GM12873 (cell line): ENCODE results near the gene ADD1.

Experiments
- TF ChIP-seq, protein P1 (sequence below): IDR thresholded peaks from 2 replicates; pipeline ENCODE4 v1.5.1; 2012; ENCODE audit warnings: low read depth, mild to moderate bottlenecking, moderate library complexity, low read length, control low read depth; ENCODE audit not compliant: insufficient read depth; ENCODE audit errors: missing control alignments

The ADD1 gene

DNA sequence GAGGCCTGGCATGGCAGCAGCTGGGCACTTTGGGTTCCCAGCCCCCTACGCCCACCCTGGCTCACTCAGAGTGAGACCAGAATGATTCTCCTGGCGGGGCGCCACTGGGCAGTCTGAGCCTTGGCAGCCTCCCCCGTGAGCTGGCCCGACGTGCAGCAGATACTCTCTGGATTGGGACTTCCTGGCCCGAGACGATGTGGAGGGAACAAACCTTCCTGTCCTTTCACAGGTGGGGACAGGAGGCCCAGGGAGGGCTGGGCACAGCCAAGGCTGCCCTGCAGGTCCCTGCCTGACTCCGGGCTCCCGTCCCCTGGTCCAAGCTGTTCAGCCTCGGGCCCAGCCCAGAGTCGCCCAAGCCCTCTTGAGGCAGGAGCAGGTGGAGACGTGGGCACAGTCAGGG, 17.9 kb upstream of the ADD1 start:
- TF ChIP-seq, protein P1, sequence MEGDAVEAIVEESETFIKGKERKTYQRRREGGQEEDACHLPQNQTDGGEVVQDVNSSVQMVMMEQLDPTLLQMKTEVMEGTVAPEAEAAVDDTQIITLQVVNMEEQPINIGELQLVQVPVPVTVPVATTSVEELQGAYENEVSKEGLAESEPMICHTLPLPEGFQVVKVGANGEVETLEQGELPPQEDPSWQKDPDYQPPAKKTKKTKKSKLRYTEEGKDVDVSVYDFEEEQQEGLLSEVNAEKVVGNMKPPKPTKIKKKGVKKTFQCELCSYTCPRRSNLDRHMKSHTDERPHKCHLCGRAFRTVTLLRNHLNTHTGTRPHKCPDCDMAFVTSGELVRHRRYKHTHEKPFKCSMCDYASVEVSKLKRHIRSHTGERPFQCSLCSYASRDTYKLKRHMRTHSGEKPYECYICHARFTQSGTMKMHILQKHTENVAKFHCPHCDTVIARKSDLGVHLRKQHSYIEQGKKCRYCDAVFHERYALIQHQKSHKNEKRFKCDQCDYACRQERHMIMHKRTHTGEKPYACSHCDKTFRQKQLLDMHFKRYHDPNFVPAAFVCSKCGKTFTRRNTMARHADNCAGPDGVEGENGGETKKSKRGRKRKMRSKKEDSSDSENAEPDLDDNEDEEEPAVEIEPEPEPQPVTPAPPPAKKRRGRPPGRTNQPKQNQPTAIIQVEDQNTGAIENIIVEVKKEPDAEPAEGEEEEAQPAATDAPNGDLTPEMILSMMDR = no peak

DNA sequence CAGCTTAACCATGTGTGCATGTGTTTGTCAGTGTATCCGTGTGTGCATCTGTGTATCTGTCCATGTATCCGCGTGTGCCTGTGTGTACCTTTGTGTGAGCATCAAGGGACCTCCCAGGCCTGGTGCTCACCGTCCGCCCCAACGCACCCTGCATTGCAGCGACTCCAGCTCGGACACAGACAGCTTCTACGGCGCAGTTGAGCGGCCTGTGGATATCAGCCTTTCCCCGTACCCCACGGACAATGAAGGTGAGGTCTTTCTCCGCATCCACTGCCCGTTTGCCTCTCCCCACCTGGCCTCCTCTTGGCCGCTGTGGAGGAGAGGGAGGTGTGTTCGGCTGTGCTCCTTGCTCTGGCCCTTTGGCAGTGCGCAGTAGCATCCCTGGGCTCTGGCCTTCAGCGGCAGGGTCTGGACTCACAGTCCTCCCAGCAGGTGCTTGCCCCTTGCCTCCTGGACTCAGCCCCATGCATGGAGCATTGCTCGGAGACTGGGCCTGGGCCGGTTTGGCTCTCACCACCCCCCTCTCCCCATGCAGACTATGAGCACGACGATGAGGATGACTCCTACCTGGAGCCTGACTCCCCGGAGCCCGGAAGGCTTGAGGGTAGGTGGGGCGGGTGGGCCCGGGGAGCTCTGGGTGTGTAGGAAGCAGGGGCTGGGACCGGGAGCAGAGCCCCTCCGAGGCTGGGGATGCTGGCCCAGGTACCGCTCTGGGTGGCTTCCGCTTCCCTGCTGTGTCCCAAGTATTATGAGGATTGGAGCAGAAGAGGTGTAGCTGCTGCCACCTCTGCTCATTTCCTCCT, 16.4 kb upstream of the ADD1 start:
- TF ChIP-seq, protein P1 = no peak

DNA sequence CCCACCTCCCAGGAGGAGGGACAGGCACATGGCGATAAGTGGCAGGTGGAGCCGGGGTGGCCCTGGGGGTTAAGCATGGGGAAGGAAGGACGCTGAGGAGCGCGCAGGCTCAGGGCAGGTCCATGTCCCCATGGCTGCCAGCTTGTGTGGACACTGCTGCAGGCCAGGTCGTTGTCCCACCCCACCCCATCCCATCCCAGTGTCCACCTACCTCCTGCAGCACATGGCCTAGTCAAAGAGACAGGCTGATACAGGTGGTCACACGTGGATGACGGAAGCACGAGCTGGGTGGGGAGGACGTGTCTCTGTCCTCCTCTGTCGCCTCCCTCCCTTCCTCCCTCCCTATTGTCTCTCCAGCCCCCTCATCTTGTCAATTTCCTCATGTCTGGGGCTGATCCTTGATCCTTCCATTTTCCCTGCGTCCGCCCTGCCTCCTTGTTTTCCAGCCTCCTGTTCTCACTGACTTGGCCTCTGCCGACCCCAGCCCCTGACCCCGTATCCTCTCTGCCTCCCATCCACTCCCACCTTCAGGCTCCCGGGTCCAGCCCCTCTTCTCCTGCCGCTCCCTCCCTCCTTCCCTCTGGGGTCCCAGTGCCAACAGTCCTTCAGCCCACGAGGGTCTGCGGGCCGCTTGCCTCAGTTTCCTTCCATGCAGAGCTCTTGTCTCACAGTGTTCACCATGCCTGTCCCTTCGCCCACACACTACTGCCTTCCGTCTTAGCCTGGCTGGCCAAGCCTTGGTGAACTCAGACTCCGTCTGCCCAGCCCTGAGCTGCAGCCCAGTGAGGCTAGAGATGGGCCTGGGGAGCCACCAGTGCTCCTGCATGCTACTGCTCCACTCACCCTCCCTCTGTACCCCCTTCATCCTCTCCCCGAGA, 15.5 kb upstream of the ADD1 start:
- TF ChIP-seq, protein P1 = no peak

DNA sequence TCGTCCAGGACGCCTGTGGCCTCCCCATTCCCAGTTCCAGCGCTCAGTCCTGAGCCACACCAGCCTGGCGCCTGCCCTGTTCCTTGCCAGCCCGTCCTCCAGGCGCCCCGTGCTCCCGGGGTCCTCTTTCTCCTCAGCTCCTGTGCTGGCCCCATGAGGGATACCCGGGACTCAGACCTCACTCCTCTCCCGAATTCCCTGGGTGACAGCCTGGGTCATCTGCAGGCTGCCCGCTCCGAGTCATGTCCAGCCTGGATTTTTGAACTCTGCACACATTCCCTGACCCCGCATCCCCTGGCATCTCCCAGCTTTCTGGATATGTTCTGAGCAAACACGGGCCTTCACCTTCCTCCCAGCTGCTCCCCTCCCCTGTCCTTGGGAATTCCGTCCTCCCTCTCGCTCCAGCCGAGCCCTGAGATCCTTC, 14.9 kb upstream of the ADD1 start:
- TF ChIP-seq, protein P1 = no peak

DNA sequence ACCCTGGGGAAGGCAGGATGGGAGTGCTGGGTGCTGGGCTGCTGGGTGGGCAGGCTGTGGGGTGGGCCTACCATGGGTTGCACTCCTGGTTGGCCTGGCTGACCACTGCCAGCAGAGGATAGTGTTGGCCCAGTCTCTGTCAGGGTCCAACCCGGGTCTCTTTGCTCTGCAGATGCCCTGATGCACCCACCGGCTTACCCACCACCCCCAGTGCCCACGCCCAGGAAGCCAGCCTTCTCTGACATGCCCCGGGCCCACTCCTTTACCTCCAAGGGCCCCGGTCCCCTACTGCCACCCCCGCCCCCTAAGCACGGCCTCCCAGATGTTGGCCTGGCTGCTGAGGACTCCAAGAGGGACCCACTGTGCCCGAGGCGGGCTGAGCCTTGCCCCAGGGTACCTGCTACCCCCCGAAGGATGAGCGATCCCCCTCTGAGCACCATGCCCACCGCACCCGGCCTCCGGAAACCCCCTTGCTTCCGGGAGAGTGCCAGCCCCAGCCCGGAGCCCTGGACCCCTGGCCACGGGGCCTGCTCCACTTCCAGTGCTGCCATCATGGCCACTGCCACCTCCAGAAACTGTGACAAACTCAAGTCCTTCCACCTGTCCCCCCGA, 14.2 kb upstream of the ADD1 start:
- TF ChIP-seq, protein P1 = no peak

DNA sequence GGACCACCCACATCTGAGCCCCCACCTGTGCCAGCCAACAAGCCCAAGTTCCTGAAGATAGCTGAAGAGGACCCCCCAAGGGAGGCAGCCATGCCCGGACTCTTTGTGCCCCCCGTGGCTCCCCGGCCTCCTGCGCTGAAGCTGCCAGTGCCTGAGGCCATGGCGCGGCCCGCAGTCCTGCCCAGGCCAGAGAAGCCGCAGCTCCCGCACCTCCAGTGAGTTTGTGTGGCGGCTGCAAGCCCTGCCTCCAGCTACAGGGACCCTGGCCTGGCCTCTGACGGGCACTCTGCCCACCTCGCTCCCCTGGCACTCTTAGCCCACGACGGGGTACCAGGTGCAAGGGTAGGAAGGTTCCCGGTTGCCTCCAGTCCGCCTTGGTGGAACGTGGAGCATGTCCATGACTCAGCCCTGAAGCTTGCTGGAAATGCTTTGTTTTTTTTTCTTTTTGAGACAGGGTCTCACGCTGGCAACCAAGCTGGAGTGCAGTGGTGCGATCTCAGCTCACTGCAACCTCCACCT, 13.7 kb upstream of the ADD1 start:
- TF ChIP-seq, protein P1 = no peak
